AG04450 (cell line): ENCODE results near the gene UBR3. TPM values are rescaled to one million over a fixed set of nuclear protein-coding genes. Genes with fewer than 3 reads are reported as not detected.
"Not testable (repeated sequence)": the region's sequence is repeated elsewhere in the genome, so short reads cannot be mapped to it uniquely, and the experiment has no call there.

Source experiments
- CTCF ChIA-PET: fragments of 300-600, 350-600 bp; formaldehyde crosslinking; extraction: SDS; loops from one replicate; lab custom pipeline; 2022; ENCODE audit warnings: antibody characterized with exemption, inconsistent platforms; lab: Charles Lee
- POLR2A ChIA-PET: fragments of 350-600 bp; formaldehyde crosslinking; extraction: SDS; loops from one replicate; lab custom pipeline; 2021; ENCODE audit warnings: antibody characterized with exemption, inconsistent platforms; lab: Yijun Ruan, JAX
- DNase-seq: peaks from one replicate; pipeline ENCODE4 v3.0.0-alpha.2; 2011; ENCODE audit warnings: low read depth, low spot score
- H3K27ac ChIP-seq: one replicate; pipeline ENCODE4 v1.5.1; 2012; ENCODE audit warnings: low read depth, low read length, control low read depth
- H3K27me3 ChIP-seq: one replicate; pipeline ENCODE4 v1.6.0; 2012; ENCODE audit warnings: low read length; ENCODE audit not compliant: control insufficient read depth, insufficient read depth
- H3K4me3 ChIP-seq: 2 replicates; pipeline ENCODE4 v1.5.1; 2011; ENCODE audit warnings: mild to moderate bottlenecking, low read depth, low read length, control low read depth
- H3K9me3 ChIP-seq: 2 replicates; pipeline ENCODE4 v1.5.1; 2012; ENCODE audit warnings: low read length; ENCODE audit not compliant: control insufficient read depth, insufficient read depth
- polyA plus RNA-seq: library from polyadenylated mRNA; depleted of rRNA; stranded (reverse); fragments of >200 nt; gene quantifications from 2 replicates; pipeline ENCODE4 v1.2.3, GENCODE V29; 2011
- TF ChIP-seq, protein P1 (sequence below): IDR thresholded peaks from 2 replicates; pipeline ENCODE4 v1.5.1; 2011; ENCODE audit warnings: low read depth, low read length, control low read depth, inconsistent platforms

UBR3 gene
- polyA plus RNA-seq, 1 experiment = 20.3 TPM

DNA sequence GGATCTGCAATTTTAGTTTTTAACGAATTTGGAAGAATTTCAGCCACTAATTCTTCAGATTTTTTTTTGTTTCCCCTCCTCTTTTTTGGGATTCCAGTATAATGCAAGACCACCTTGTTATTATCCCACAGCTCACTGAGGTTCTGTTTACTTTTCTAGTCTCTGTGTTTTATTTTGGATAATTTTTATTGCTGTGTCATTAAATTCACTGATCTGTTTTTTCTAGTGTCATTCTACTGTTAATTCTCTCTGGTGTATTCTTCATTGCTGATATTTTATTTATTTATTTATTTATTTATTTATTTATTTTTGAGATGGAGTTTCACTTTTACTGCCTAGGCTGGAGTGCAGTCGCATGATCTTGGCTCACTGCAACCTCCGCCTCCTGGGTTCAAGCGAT lies 32.2 kb downstream of the UBR3 start:
- TF ChIP-seq, protein P1, sequence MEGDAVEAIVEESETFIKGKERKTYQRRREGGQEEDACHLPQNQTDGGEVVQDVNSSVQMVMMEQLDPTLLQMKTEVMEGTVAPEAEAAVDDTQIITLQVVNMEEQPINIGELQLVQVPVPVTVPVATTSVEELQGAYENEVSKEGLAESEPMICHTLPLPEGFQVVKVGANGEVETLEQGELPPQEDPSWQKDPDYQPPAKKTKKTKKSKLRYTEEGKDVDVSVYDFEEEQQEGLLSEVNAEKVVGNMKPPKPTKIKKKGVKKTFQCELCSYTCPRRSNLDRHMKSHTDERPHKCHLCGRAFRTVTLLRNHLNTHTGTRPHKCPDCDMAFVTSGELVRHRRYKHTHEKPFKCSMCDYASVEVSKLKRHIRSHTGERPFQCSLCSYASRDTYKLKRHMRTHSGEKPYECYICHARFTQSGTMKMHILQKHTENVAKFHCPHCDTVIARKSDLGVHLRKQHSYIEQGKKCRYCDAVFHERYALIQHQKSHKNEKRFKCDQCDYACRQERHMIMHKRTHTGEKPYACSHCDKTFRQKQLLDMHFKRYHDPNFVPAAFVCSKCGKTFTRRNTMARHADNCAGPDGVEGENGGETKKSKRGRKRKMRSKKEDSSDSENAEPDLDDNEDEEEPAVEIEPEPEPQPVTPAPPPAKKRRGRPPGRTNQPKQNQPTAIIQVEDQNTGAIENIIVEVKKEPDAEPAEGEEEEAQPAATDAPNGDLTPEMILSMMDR = no peak
- ChIA-PET CTCF (no interaction called here), POLR2A (no interaction called here)
- Histone ChIP-seq H3K4me3 (no peak overlapping the region), H3K27me3 (no peaks in the 10 kb centered on the region), H3K27ac (no peak overlapping the region), H3K9me3 (no peaks in the 10 kb centered on the region)
- DNase-seq = no peak

DNA sequence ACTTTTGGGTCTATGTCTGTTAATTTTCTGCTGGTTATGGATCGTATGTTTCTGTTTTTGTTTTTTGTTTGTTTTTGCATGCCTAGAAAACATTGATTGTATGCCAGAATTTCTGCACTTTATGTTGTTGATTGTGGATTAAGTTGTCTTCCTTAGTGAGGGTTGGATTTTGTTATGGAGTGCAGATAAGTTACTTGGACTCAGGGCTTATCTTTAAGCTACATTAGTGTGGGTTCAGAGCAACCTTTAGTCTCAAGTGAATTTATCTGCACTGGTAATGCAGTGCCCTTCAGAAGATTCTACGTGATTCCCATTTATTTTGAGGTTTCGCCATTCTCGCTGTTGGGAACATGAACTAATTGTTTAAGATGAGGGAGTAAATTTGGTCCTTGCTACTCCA lies 32.9 kb downstream of the UBR3 start:
- TF ChIP-seq, protein P1 = no peak
- ChIA-PET POLR2A (no interaction called here), CTCF (no interaction called here)
- no peaks in the 10 kb centered on the region for H3K9me3 ChIP-seq
- H3K27ac ChIP-seq = no peak overlapping the region
- no peaks in the 10 kb centered on the region for H3K27me3 ChIP-seq
- DNase-seq = no peak
- no peak overlapping the region for H3K4me3 ChIP-seq

DNA sequence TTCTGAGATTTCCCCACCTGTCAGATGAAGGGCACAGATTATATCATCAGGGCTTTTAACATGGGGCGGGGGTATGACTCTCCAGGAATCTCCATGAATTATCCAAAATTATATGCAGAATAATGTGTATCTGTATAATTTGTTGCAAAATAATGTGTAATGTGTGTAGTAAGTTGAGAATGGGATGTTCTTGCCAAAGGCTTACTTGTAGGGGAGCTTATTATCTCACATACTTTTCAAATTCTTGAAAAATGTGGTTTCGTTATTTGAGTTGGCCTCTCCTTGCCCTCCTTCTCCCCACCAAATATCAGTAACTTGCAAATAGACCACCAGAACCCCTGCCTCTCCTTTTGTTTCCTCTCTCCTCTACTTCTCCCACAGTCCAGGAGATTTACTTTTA lies 35.6 kb downstream of the UBR3 start:
- no peak overlapping the region for H3K27ac ChIP-seq
- no peaks in the 10 kb centered on the region for H3K9me3 ChIP-seq
- no peaks in the 10 kb centered on the region for H3K27me3 ChIP-seq
- CTCF ChIA-PET = interaction anchor here (1.0 kb wide), 1 partner anchor 9 kb away, joined by 3 read pairs; no protein-coding TSS in a partner anchor
- H3K4me3 ChIP-seq = no peak overlapping the region
- POLR2A ChIA-PET = no interaction called here
- TF ChIP-seq, protein P1 = no peak
- DNase-seq = no peak

DNA sequence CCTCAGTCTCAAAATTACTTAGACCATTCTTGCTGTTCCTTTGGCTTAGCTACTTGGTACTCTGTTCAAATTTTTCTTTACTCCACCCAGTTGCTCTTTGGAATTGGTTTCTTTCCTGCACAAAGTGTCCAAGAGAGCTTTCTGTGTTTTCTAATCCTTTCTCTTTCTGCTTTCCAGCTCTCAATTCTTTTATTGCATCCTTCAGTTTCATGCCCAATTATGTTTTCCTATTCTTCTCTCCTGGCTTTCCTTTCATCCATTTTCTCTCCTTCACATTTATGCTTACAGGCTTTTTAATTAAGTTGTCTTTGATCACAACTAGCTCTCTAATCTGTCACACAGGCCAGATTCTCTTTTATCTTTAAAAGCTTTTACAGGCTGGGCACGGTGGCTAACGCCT lies 38.2 kb downstream of the UBR3 start:
- CTCF ChIA-PET = interaction anchor here (0.7 to 1.6 kb wide), 2 partner anchors 12 to 338 kb away, joined by 3 to 7 read pairs; no protein-coding TSS in a partner anchor

DNA sequence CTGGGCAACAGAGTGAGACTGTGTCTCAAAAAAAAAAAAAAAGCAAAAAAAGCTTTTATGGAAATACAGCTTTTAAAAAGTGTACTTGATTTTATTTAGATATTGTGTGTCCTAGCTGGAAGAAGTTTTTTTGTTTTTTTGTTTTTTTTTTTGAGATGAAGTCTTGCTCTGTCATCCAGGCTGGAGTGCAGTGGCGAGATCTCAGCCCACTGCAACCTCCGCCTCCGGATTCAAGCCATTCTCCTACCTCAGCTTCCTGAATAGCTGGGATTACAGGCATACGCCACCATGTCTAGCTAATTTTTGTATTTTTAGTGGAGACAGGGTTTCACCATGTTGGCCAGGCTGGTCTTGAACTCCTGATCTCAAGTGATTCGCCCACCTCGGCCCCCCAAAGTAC lies 39.0 kb downstream of the UBR3 start:
- H3K27ac ChIP-seq, H3K4me3 ChIP-seq, H3K27me3 ChIP-seq, POLR2A ChIA-PET, H3K9me3 ChIP-seq, DNase-seq: not testable (repeated sequence)
- CTCF ChIA-PET = interaction anchor here (0.7 to 1.6 kb wide), 2 partner anchors 12 to 338 kb away, joined by 3 to 7 read pairs; no protein-coding TSS in a partner anchor

More for the DNA sequence above, 38.2 kb downstream of the UBR3 start:
- Histone ChIP-seq H3K27me3 (no peaks in the 10 kb centered on the region), H3K4me3 (no peak overlapping the region), H3K9me3 (no peaks in the 10 kb centered on the region), H3K27ac (no peak overlapping the region)
- DNase-seq = no peak
- TF ChIP-seq, protein P1 = no peak
- POLR2A ChIA-PET = no interaction called here
